GM21529 (cell line): ENCODE results near the gene WDR88.
"Not testable (repeated sequence)": the region's sequence is repeated elsewhere in the genome, so short reads cannot be mapped to it uniquely, and the experiment has no call there.

Source experiments
- ATAC-seq: cut with Tn5 transposase; IDR thresholded peaks from one replicate; pipeline ENCODE4 v1.9.1; 2021; ENCODE audit not compliant: unreplicated experiment

The WDR88 gene

DNA sequence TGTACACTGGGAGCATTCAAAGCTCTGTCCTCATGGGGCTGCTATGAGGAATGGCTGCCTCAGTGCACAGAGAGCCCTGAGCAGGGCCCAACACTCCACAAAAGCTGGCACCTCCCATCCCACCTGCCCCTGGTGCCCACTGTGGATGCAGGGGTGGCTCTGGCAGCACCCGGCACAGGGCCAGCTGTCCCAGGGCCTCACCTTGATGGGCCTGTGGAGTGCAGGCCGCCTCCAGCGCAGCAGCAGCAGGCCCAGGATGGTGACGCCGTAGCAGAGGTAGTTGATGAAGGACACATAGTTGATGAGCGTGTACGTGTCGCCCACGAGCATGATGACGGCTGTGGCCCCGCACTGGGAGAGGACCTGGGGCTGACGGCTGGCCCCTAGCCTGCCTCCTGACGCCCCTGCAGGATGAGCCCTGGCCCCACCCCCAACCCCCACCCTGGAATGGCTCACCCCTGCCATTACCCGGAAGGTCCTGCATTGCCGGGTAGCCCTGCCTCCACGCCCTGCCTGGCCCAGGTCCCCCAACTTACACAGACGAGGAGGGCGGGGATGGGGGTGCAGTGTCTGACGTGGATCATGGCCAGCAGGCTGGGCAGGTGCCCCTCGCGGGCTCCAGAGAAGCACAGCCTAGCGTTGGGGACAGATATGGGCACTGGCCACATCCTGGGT, 78.5 kb downstream of the WDR88 start:
- ATAC-seq: no peak

- ATAC-seq: no peak
Observed at GRCh38 chr19:33211794-33212435, 80.0 kb downstream of the WDR88 start.

DNA sequence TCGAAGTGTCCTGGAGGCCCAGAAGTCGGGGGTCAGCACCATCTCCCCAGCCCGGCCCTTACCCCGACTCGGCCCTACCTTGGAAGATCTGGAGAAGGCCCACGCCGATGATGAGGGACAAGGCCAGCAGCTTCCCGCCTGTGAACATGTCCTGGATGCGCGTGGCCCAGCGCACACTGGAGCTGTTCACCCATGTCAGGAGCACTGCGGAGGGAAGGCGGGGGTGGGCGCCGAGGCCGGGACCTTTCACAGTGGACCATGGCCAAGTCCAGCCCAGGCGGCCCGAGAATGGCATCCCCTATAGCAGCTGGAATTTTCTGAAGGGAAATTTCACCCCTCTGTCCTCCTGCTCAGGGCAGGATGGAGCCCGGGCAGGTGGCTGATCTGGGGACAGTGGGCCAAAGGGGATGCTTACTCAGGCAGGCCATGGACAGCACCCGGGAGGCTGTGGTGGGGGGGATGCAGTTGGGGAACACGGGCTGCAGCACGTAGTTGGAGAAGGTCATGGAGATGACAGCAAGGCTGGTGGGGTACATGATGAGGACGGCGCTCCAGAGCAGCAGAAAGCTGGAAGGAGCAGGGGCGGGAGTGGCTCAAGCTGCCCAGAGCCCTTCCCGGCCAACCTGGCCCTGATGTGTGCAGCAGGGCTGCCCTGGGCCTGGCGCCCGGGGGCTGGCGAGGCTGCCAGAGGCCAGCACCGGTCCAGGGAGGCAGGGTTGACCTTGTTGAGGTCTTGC, 80.7 kb downstream of the WDR88 start:
- ATAC-seq: no peak

DNA sequence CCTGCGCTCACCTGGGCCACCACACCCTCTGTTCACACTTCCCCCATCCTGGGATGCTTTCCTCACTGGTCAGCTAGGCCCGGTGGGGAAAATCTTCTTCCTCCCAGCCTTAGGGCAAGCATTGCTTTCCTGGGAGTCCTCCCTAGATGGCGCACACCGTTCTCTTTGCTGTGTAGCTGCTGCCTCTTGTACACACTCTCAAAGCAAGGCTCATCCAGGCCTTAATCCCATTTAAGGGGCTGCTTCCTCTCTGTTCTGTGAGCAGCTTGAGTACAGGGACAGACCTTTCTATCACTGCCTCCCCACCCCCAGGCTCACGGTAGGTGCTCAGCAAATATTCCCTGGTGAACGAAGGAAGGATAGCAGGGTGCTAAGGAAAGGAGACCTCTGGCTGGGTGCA, 82.7 kb downstream of the WDR88 start:
- ATAC-seq: no peak

DNA sequence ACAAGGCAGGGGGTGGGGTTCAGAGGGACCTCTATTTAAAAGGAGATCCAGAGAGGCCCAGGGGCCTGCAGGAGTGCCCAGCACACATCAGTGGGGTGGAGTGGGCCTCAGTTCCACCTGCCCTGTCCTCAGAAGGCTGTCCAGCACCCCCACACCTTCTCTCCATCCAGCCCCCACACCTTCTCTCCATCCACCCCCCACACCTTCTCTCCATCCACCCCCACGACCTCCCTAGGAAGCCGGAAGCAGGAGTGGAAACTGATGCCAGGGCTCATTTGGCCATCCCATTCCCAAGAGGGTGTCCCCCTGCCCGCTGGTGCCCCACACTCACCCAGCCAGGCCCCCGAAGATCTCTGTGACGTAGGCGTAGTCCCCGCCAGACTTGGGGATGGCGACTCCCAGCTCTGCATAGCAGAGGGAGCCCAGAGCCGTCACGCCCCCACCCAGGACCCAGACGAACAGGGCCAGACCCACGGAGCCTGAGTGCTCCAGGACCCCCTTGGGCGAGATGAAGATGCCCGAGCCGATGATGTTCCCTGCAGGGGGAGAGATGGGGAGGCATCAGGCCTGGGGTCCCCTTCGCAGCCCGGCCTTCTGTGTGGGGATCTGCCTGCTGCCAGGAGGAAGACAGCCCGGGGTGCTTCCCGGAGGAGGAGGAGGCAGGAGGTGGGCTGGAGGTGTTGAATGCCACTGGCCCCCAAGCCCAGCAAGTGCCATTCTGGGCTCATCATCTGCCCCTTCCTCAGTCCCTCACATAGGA, 83.7 kb downstream of the WDR88 start:
- no peak for ATAC-seq

DNA sequence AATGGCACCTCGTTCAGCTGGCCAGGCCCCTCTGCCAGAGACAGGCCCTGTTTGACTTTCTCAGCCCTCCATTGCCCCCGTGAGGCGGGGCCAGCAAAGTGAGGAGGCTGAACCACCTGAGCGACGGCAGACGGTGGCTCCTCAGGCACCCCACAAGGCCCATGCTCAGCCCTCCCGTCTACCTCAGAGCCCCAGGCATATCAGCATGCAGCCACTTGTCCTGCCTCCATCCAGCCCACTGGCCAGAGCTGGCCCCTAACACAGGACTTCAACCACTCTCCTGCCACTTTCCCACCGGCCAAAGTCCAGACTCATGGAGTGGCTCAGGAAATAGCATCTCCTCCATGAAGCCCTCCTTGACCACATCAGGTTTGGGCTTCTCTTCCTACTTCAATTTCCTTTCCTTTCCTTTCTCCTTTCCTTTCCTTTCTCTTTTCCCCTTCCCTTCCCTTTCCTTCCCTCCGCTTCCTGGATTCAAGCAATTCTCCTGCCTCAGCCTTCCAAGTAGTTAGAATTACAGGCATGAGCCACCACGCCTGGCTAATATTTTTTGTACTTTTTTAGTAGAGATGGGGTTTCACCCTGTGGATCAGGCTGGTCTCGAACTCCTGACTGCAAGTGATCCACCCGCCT, 84.4 kb downstream of the WDR88 start:
- no peak for ATAC-seq

DNA sequence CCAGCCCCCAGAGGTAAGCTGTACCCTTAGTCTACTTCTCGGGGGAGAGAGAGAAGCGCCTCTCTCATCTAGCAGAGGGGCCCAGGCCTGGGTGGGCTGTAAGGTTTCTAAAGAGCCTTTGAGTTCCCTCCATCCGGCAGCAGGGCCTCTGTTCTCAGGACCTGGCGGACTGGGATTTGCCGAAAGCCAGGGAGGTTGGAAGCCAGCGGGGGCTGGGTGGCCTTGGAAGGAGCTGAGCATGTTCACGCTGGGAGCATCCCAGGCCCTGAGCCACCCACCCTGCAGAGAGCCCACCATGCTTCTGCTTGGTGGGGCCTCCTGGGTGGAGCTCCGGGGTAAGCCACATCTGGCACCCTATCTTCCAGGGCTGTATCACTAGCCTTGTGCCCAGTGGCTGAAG, 86.0 kb downstream of the WDR88 start:
- no peak for ATAC-seq

GRCh38 chr19:33219261-33219815, 87.4 kb downstream of the WDR88 start:
- ATAC-seq: no peak

GRCh38 chr19:33220115-33220514, 88.2 kb downstream of the WDR88 start:
- ATAC-seq: no peak

DNA sequence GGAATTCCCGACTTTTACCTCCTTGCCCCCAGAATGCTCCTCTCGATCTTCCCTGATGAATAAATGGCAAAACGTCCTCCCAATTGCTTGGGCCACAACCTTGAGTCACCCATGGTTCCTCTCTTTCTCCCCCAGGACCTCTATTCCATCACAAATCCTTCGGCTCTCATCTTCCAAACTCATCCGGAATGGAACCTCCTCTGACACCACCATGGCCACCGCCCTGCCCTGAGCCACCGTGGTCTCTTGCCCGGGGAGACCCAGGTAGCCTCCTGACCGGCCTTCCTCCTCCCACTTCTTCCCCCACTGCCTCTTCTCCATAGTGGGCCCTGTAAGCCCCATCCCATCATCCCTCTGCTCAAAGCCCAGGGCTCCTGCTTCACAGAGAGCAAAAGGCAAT, 88.8 kb downstream of the WDR88 start:
- ATAC-seq: no peak

DNA sequence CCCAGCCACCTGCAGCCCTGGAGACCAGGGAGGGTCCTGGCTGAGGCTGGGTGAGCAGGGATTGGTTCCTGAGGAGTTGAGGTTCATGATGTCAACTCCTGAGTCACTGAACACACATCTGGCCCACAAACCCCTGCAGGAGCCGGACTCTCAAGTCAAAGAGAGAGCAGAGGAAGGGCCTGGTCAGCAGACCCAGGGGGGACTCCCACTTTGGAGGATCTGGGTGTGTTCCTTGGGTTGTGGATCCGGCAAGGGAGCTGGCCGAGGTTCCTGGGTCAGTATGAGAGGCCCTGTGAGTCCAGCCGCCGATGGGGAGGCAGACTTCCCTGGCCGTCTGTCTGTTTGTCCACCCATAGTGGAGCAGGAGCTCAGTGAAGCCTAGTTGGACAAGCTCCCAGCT, 89.7 kb downstream of the WDR88 start:
- ATAC-seq: no peak

DNA sequence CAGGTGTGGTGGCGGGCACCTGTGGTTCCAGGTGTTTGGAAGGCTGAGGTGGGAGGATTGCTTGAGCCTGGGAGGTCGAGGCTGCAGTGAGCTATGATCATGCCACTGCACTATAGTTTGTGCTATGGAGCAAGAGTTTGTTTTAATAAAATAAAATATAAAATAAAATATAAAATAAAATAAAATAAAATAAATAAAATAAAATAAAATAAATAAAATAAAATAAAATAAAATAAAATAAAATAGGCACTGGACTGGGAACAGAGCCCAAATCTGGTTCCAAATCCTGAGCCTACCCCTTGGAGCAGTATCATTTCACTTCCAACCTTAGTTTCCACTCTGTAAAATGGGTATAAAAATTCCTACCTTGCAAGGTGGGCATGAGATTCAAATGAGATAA, 90.3 kb downstream of the WDR88 start:
- ATAC-seq: not testable (repeated sequence)

GRCh38 chr19:33224694-33225457, 93.0 kb downstream of the WDR88 start:
- ATAC-seq: no peak
